GM18511 (cell line): ENCODE measurements around the gene APOA5.
"Not testable (repeated sequence)": the region's sequence is repeated elsewhere in the genome, so short reads cannot be mapped to it uniquely, and the experiment has no call there.

Source experiments
- ATAC-seq: cut with Tn5 transposase; IDR thresholded peaks from one replicate; pipeline ENCODE4 v1.9.1; 2021; ENCODE audit warnings: mild to moderate bottlenecking, moderate library complexity; ENCODE audit not compliant: unreplicated experiment

APOA5 gene, protein sequence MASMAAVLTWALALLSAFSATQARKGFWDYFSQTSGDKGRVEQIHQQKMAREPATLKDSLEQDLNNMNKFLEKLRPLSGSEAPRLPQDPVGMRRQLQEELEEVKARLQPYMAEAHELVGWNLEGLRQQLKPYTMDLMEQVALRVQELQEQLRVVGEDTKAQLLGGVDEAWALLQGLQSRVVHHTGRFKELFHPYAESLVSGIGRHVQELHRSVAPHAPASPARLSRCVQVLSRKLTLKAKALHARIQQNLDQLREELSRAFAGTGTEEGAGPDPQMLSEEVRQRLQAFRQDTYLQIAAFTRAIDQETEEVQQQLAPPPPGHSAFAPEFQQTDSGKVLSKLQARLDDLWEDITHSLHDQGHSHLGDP

GRCh38 chr11:116791813-116792143, at the start of gene APOA5:
Gene APOA5, minus strand, starts transcription at chr11:116791879. Its CDS starts 19 bp downstream, at chr11:116791860.
- ATAC-seq, result no peak

GRCh38 chr11:116840746-116841296, 49.1 kb upstream of the APOA5 start:
- no peak for ATAC-seq

DNA sequence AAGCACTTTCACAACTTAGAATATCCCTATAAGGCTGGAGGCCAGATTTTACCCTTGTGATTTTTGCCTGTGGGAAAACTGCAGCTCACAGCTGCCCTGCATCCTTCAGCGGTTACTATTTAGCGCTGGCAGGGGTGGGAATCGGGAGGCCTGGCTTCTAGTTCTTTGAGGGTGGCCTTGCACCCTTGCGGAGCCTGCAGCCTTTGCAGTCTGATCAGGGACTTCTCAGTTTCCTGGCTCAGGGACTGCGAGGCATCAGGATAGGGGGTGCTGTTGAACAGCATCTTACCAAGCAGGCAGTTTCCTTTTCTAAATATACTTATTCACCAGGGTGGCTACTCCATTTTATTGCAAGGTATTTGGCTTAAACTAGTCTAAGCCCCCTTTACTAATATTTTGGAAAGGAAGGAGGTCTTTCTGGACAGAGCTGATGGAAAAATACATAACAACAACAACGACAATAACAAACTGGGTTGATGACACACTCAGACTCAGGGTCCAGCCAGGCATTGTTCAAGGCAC, 48.6 kb upstream of the APOA5 start:
- ATAC-seq, result no peak

GRCh38 chr11:116838321-116839084, 46.8 kb upstream of the APOA5 start:
- no peak for ATAC-seq

DNA sequence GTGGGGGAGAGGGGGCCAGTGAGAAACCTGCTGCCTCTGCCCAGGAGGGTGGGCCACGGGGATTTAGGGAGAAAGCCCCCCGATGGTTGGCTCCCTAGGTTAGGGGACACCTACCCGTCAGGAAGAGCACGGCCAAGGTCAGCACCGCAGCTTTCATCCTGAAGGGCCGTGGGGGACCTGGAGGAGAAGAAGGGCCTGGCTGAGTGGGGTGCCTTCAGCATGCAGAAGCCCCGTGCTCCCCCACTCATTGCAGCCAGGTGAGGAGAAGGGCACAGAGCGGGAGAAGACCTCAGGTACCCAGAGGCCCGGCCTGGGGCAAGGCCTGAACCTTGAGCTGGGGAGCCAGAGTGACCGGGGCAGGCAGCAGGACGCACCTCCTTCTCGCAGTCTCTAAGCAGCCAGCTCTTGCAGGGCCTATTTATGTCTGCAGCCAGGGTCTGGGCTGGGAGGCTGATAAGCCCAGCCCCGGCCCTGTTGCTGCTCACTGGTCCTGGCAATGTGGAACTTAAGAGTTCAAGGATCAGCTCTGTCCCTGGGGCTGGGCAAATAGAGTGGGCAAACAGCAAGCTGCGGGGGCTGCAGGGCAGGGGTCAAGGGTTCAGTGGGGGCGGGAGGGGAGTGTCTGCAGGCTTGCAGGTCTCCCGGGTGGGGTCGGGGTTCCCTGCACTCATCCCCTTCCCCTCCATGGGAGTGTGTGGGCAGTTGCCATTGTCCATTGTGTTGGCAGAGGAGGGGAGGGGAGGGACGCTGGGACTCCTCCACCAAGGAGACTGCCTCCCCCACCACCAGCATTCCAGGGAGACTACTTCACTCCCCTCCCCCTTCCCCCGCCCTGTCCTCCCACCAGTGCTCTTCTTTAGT, 45.8 kb upstream of the APOA5 start, which contains the start of gene APOA1:
TSS of gene APOA1 (minus strand) at position 392 of the 861 bp plus-strand sequence. CDS start at position 157, 235 bp downstream.
- no peak for ATAC-seq

DNA sequence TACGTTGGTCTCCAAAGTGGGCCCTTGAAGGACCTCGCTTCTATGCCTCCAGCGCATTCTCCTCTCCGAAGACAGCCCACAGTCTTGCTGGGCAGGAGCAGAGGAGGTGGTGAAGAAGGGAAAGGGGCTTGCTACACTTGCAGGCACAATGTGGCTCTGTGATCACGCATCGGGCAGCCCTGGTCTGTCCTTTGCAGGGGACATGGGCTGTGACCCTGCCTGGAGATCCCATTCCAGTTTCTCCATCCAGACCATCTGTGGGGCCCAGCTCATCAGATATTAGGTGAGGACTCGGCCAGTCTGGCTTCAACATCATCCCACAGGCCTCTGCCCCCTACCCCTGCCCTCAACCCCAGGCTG, 44.9 kb upstream of the APOA5 start:
- no peak for ATAC-seq

GRCh38 chr11:116835791-116836631, 44.3 kb upstream of the APOA5 start:
- peak; percentile 79 for ATAC-seq

DNA sequence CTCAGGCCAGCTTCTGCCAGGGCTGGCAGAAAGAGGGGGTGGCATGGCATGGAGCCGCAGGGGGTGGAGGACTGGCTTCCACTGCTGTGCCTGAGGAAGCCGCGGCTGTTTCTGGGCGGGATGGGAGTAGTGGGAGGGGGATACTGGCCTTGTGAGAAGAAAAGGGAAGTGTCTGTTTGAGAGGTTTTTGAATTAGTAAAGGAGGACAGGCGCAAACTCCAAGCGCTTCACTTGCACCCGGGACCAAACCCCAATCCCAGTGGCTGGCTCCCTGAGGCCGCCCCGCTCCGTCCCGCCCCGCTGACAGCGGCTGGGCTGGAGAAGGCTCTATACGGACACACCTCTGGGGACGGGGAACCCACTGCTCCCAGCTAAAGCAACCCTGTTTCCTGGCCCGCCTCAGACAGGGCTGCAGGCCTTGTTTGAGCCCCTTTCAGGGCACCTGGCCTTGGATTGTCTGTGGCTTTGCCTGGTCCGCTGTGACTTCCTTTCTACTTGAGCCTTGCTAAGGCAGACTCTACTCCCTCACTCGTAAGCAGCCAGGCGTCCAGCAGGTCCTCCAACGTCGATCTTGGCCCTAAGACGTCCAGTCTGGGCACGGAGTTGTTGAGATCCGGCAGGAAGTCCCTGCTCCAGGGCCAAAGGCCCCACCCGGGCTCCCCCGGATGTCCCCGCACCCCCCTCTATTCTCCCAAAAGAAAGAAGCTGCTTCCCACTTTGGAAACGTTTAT, 43.5 kb upstream of the APOA5 start:
- ATAC-seq, result peak; percentile 32

DNA sequence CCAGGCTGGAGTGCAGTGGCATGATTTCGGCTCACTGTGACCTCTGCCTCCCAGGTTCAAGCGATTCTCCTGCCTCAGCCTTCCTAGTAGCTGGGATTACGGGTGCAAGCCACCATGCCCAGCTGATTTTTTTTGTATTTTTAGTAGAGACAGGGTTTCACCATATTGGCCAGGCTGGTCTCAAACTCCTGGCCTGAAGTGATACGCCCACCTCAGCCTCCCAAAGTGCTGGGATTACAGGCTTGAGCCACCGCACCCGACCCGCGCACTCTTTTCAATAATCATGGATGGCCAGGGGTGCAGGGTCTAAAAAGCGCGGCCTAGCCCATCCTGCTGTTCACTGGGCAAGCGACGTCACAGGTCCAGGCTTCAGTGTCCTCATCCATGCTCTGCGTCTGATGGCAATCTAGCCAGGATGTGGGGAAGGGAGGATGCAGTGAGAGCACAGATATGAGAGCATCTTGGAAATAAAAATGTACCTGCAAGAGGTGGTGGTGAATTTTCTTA, 42.9 kb upstream of the APOA5 start:
- ATAC-seq, result not testable (repeated sequence)

DNA sequence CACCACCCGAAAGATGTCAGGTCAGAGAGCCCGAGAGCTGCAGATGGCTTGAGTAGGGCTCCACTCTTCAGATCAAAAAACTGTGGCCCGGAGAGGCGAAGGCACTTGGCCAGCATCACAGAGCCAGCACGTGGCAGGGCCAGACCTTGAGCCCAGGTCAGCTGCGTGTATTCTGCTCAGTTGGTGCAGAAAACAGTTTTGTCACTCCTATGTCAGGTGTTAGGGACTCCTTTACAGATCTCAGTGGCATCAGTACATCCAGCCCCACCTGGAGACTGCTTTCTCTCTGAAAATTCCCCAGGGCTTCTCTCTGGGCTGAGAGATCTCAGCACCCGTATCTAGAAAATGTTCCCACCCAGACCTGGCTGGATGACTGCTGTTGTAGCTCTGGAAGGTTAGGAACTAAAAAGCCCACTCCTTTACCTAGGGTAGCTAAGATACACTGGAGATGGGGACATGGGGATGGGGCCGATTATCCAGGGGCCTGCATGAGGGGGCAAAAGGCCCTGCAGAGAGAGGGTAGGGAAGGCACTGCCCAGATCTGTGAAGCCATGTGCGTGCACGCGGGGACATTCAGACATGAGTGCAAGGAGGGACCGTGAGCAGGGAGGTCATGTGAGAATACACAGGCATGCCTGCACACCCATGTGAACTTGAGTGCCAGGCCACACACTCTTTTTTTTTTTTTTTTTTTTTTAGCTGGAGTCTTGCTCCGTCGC, 42.3 kb upstream of the APOA5 start:
- no peak for ATAC-seq

GRCh38 chr11:116833491-116833815, 41.8 kb upstream of the APOA5 start:
- ATAC-seq, result no peak

GRCh38 chr11:116832350-116833290, 40.9 kb upstream of the APOA5 start:
- no peak for ATAC-seq

GRCh38 chr11:116831790-116832349, 40.2 kb upstream of the APOA5 start:
- ATAC-seq, result no peak

GRCh38 chr11:116830184-116830912, 38.7 kb upstream of the APOA5 start:
- no peak for ATAC-seq

- ATAC-seq, result no peak
Observed at GRCh38 chr11:116829525-116830183, 38.0 kb upstream of the APOA5 start, which contains the start of gene APOC3. Gene APOC3, plus strand, starts transcription at chr11:116829907. Its CDS starts 676 bp downstream, at chr11:116830583.
